HepG2 (cell line): ENCODE data around the gene CACNG8.

ENCODE experiments used
- ASH2L ChIP-seq: fragments of 300-600, 200-600 bp; sonication (generic); IDR thresholded peaks from 2 replicates; pipeline ENCODE4 v1.7.0; 2017; ENCODE audit warnings: low read depth, mild to moderate bottlenecking, moderate library complexity, mixed read lengths, low read length; ENCODE audit not compliant: insufficient read length
- BHLHE40 ChIP-seq: IDR thresholded peaks from 2 replicates; pipeline ENCODE4 v1.6.1; 2011; ENCODE audit warnings: low read length, improper control_type of control experiment
- CEBPB ChIP-seq: IDR thresholded peaks from 2 replicates; pipeline ENCODE4 v1.6.1; 2011; ENCODE audit warnings: low read depth, low read length, improper control_type of control experiment, borderline replicate concordance
- CTCF ChIP-seq: sonication (generic); formaldehyde crosslinking; IDR thresholded peaks from 2 replicates; pipeline ENCODE4 v1.5.0; 2020; ENCODE audit warnings: mild to moderate bottlenecking, missing genetic modification reagents, moderate library complexity
- HCFC1 ChIP-seq: fragments of 150-350 bp; IDR thresholded peaks from 2 replicates; pipeline ENCODE4 v1.6.1; 2014; ENCODE audit warnings: low read depth, low read length
- NFAT5 ChIP-seq: sonication (generic); formaldehyde crosslinking; IDR thresholded peaks from 2 replicates; pipeline ENCODE4 v1.4.0; 2020; ENCODE audit warnings: missing genetic modification reagents
- POLR2A ChIP-seq, 2 experiments: IDR thresholded peaks; 2 replicates each; pipeline ENCODE4 v1.6.1; 2011; ENCODE audit warnings: low read depth in 2 of 2, low read length in 2 of 2, mild to moderate bottlenecking in 1 of 2, moderate library complexity in 1 of 2; ENCODE audit not compliant: insufficient read depth in 1 of 2
- SRF ChIP-seq: IDR thresholded peaks from 2 replicates; pipeline ENCODE4 v1.6.1; 2011; ENCODE audit warnings: mild to moderate bottlenecking, low read depth, low read length, moderate library complexity
- TCF7 ChIP-seq: sonication (generic); IDR thresholded peaks from 2 replicates; pipeline ENCODE4 v1.6.1; 2016; ENCODE audit warnings: antibody characterized with exemption, low read depth
- TF ChIP-seq, protein P1 (sequence below): sonication (generic); formaldehyde crosslinking; IDR thresholded peaks from 2 replicates; pipeline ENCODE4 v1.4.0; 2020; ENCODE audit warnings: mild to moderate bottlenecking, missing genetic modification reagents

DNA sequence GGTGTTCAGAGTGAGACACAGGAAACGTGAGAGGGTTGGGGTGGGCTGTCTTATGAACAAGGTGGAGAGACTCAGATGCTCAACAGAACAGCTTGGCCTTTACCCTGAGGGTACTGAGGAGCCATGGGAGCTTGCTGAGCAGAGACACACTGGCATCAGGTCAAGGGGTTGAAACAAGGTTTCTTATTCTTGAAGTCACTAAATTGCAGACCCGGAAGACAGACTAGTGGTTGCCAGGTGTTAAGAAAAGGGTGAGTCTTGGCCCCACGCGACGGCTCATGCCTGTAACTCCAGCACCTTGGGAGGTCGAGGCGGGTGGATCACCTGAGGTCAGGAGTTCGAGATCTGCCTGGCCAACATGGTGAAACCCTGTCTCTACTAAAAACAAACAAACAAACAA lies 51.1 kb downstream of the CACNG8 start:
- TF ChIP-seq CTCF (CRISPR knock-in tag) (no peak), BHLHE40 (no peak), CEBPB (no peak), ASH2L (no peak), SRF (no peak), HCFC1 (no peak), POLR2A (IDR thresholded peaks at IDR 0.05; ENCODE audit: insufficient read depth in 1 of 2, low read depth in 2 of 2, low read length in 2 of 2) (no peak), NFAT5 (no peak), TCF7 (no peak)
- TF ChIP-seq, protein P1, sequence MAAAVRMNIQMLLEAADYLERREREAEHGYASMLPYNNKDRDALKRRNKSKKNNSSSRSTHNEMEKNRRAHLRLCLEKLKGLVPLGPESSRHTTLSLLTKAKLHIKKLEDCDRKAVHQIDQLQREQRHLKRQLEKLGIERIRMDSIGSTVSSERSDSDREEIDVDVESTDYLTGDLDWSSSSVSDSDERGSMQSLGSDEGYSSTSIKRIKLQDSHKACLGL (CRISPR knock-in tag) = no peak
